NB4 (cell line): Measurements from ENCODE around the gene AFF3.
"Not testable (repeated sequence)": the region's sequence is repeated elsewhere in the genome, so short reads cannot be mapped to it uniquely, and the experiment has no call there.

Experiments
- MYC ChIP-seq: IDR thresholded peaks from 2 replicates; pipeline ENCODE4 v1.6.1; 2011; ENCODE audit warnings: low read depth, low read length
- POLR2A ChIP-seq: IDR thresholded peaks from 2 replicates; pipeline ENCODE4 v1.6.1; 2011; ENCODE audit warnings: mild to moderate bottlenecking; ENCODE audit not compliant: insufficient read length; ENCODE audit errors: extremely low read depth
- TF ChIP-seq, protein P1 (sequence below): IDR thresholded peaks from one replicate; pipeline ENCODE4 v1.5.1; 2012; ENCODE audit warnings: low read depth, low read length
- TF ChIP-seq, protein P2 (sequence below): IDR thresholded peaks from 2 replicates; pipeline ENCODE4 v1.6.1; 2011; ENCODE audit warnings: low read depth, low read length

DNA sequence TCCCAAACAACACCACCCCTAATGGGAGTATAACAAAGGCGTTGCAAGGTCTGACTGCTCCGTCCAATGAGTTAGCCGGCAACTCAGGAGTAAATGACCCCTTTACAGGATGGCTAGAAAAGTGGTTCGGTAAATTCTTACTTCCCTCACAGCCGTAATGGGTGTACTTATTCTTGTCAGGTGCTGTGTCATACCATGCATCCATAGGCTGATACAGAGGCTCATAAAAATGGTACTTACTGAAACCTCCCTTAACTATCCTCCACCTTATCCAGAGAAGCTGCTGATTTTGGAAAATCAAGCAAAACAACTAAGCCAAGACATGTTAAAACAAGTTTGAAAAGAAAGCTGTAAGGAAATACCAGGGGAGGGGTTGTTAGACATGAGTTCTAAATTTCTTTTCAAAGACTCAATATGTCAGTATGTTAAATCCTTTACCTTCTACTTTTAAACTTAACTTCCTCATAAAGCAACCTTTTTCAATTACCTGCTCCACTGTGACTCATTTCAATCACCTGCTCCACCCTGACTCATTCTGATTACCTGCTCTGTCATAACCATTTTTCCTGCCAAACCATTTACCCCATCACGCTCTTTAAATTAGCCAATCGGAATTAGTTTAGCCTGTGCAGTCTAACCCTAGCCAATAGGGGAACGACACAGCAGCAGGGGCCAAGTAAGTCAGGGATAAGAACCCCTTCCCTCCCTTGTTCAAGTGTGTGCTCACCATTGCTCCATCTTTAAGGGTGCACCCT, 638.6 kb downstream of the AFF3 start:
- TF ChIP-seq, protein P1, sequence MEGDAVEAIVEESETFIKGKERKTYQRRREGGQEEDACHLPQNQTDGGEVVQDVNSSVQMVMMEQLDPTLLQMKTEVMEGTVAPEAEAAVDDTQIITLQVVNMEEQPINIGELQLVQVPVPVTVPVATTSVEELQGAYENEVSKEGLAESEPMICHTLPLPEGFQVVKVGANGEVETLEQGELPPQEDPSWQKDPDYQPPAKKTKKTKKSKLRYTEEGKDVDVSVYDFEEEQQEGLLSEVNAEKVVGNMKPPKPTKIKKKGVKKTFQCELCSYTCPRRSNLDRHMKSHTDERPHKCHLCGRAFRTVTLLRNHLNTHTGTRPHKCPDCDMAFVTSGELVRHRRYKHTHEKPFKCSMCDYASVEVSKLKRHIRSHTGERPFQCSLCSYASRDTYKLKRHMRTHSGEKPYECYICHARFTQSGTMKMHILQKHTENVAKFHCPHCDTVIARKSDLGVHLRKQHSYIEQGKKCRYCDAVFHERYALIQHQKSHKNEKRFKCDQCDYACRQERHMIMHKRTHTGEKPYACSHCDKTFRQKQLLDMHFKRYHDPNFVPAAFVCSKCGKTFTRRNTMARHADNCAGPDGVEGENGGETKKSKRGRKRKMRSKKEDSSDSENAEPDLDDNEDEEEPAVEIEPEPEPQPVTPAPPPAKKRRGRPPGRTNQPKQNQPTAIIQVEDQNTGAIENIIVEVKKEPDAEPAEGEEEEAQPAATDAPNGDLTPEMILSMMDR: not testable (repeated sequence)
- TF ChIP-seq, protein P2, sequence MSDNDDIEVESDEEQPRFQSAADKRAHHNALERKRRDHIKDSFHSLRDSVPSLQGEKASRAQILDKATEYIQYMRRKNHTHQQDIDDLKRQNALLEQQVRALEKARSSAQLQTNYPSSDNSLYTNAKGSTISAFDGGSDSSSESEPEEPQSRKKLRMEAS: not testable (repeated sequence)
- TF ChIP-seq POLR2A, MYC: not testable (repeated sequence)
